ENCODE measurements around the gene GCNA. TPM values are rescaled to one million over a fixed set of nuclear protein-coding genes. Genes with fewer than 3 reads are reported as not detected.
"Not testable (repeated sequence)": the region's sequence is repeated elsewhere in the genome, so short reads cannot be mapped to it uniquely, and the experiment has no call there.

Gene GCNA
- total RNA-seq, 1 donor from 2014 or later, result 0.94 TPM

- TF ChIP-seq CTCF (IDR thresholded peaks at IDR 0.05; ENCODE audit: unreplicated experiment), result no peak
- DNase-seq (ENCODE audit: low spot score in 2 of 2, unreplicated experiment in 2 of 2), result no peak
- Mint-ChIP-seq H3K36me3 (peaks cover 7% of the 10 kb centered on the region), H3K4me3 (no peak overlapping the region), H3K4me1 (no peaks in the 10 kb centered on the region), H3K9me3 (peaks cover 10% of the 10 kb centered on the region), H3K27ac (no peak overlapping the region), H3K27me3 (ENCODE audit: low read depth) (no peaks in the 10 kb centered on the region)
Observed at GRCh38 chrX:71579136-71579989, 1.1 kb downstream of the GCNA start.

DNA sequence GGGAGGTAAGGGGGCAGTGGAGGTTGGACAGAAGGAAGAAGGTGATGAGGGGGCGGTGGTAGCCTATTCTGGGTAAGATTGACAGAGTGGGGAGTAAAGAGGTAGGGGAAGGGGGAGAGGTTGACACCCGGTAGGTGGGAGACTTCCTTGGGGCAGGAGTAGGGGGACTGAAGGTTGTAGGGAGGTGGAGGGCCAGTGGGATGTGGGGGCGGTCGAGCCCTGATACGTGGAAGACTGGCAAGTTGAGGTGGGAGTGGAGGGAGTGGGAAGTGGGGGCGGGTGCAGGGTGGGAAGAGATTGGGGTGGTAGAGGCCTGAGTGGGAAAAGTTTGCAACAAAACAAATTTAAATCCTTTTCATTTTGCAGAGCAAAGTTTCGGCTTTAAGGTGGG lies 1.7 kb downstream of the GCNA start:
- H3K4me3 Mint-ChIP-seq, result no peak overlapping the region
- H3K9me3 Mint-ChIP-seq, result peaks cover 10% of the 10 kb centered on the region
- no peaks in the 10 kb centered on the region for H3K4me1 Mint-ChIP-seq
- no peak for DNase-seq (ENCODE audit: low spot score in 2 of 2, unreplicated experiment in 2 of 2)
- H3K27ac Mint-ChIP-seq, result no peak overlapping the region
- H3K36me3 Mint-ChIP-seq, result peaks cover 7% of the 10 kb centered on the region
- TF ChIP-seq CTCF (IDR thresholded peaks at IDR 0.05; ENCODE audit: unreplicated experiment), result no peak
- no peaks in the 10 kb centered on the region for H3K27me3 Mint-ChIP-seq (ENCODE audit: low read depth)

DNA sequence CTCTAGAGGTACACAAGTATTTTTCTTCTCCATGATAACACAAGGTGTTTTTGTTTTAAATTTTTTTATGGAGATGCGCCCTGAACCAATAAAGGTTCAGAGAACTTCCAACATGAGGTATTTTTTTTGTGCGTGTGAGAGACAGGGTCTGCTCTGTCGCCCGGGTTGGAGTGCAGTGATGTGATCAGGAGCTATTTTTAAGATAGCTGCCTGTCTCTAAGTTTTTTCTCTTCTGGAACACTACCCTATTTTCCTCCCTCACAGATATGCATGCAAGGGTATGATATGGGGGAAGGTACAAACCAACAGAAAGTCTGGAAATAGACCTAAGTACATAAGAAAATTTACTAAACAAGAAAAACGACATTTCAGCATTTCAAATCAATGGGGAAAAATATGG lies 3.0 kb downstream of the GCNA start:
- Mint-ChIP-seq H3K36me3 (peaks cover 5% of the 10 kb centered on the region), H3K27ac (no peak overlapping the region), H3K9me3 (peaks cover 19% of the 10 kb centered on the region), H3K4me3 (no peak overlapping the region), H3K27me3 (ENCODE audit: low read depth) (no peaks in the 10 kb centered on the region), H3K4me1 (no peaks in the 10 kb centered on the region)
- no peak for TF ChIP-seq CTCF (IDR thresholded peaks at IDR 0.05; ENCODE audit: unreplicated experiment)
- DNase-seq (ENCODE audit: low spot score in 2 of 2, unreplicated experiment in 2 of 2), result no peak

DNA sequence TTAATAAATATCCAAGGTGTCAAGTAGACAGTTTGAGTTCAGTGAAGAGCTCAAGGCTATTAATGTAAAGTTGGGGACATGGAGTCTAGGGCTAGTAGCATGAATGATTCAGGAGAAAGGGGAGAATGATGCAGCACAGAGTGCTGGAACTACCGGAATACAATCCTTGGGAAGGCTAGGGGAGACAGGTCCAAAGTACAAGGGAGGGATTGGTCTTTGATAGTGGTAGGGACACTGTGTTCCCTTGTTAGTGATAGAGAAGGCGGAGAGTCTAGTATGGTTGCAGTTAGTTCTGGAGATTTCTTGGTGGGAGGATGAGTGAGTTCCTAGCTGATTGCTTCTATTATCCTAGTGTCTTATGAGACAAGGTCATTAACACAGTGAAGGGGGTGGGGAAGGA lies 8.7 kb downstream of the GCNA start:
- Mint-ChIP-seq H3K4me3 (no peak overlapping the region), H3K4me1 (no peaks in the 10 kb centered on the region), H3K9me3 (peaks cover 25% of the 10 kb centered on the region), H3K36me3 (peaks cover 2% of the 10 kb centered on the region), H3K27me3 (ENCODE audit: low read depth) (no peaks in the 10 kb centered on the region), H3K27ac (no peak overlapping the region)
- no peak for TF ChIP-seq CTCF (IDR thresholded peaks at IDR 0.05; ENCODE audit: unreplicated experiment)
- no peak for DNase-seq (ENCODE audit: low spot score in 2 of 2, unreplicated experiment in 2 of 2)

DNA sequence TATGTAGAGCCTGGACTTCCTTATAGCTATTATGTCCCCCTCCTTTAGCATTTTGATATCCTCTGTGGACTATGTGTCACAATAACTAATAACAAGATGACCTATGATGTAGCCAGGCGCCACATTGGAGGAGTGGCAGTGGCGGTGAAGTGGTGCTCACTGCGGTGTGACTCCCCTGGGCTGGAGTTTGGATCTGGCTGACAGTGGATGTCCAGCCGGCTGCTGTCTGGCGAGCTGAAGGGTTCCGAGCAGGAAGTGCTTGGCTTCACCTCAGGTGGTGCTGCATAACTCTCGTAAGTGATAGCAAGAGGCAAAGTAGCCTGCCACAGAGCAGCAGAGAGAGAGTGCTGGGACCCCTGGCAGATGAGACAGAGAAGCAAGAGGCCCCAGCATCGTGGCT lies 15.0 kb downstream of the GCNA start:
- H3K4me3 Mint-ChIP-seq; H3K4me1 Mint-ChIP-seq; H3K27ac Mint-ChIP-seq; DNase-seq (ENCODE audit: low spot score in 2 of 2, unreplicated experiment in 2 of 2); H3K27me3 Mint-ChIP-seq (ENCODE audit: low read depth): not testable (repeated sequence)
- Mint-ChIP-seq H3K9me3 (peaks cover 14% of the 10 kb centered on the region), H3K36me3 (peaks cover 10% of the 10 kb centered on the region)

DNA sequence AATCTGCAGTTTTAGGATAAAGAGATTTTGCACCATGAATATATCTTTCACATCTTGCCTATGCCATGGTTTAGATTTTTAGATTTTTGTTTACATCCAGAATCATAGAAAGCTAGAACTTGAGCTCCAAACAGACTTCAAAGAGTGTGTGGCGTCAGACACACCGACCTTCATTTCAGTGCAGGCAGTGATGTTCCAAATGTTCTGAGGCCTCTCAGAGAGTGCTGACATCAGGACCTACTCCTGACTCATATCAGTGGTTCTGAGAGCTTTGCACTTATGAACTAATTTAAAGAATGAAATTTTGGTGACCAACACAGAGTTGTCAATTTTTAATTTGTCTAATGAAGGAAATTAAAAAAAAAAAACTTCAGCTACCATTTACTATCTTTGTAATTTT lies 21.7 kb downstream of the GCNA start:
- Mint-ChIP-seq H3K27me3 (ENCODE audit: low read depth) (no peaks in the 10 kb centered on the region), H3K4me1 (no peaks in the 10 kb centered on the region), H3K36me3 (peaks cover 39% of the 10 kb centered on the region), H3K9me3 (peaks cover 36% of the 10 kb centered on the region), H3K4me3 (no peak overlapping the region), H3K27ac (no peak overlapping the region)
- DNase-seq (ENCODE audit: low spot score in 2 of 2, unreplicated experiment in 2 of 2), result no peak
- TF ChIP-seq CTCF (IDR thresholded peaks at IDR 0.05; ENCODE audit: unreplicated experiment), result no peak

All from mesothelial cell of epicardium (in vitro differentiated cells).